ENCODE measurements around the gene HOXA3. TPM values are rescaled to one million over a fixed set of nuclear protein-coding genes. Genes with fewer than 3 reads are reported as not detected.

The HOXA3 gene
- polyA plus RNA-seq, 1 of the 3 experiments (the other 2 are of a cell fraction): 0.15 TPM

GRCh38 chr7:27182285-27182841, 30.0 kb upstream of the HOXA3 start:
- POLR2A ChIA-PET: no interaction called here
- Histone ChIP-seq H3K4me3 (ENCODE audit: low read depth in 2 of 2, low read length in 1 of 2) (no peak overlapping the region), H3K79me2 (ENCODE audit: insufficient read depth) (no peaks in the 10 kb centered on the region), H3K27ac (ENCODE audit: low read depth in 2 of 2, low read length in 1 of 2) (no peak overlapping the region), H3K9ac (no peak overlapping the region), H3K9me2 (no peaks in the 10 kb centered on the region), H2AFZ (ENCODE audit: low read depth) (no peak overlapping the region), H3K4me1 (ENCODE audit: control insufficient read depth in 1 of 2, insufficient read depth in 2 of 2, low read depth in 1 of 2, low read length in 1 of 2) (peaks cover 4 to 10% of the 10 kb centered on the region in 2 experiments; a peak in 1 of 4 replicates), H3K4me2 (no peak overlapping the region), H3K27me3 (ENCODE audit: insufficient read depth) (peaks cover 97% of the 10 kb centered on the region), H4K20me1 (ENCODE audit: insufficient read depth) (peaks cover 12% of the 10 kb centered on the region; the same call in 1 of the 2 replicates), H3K36me3 (replicated peaks in 1 of 2; ENCODE audit: control insufficient read depth in 1 of 2, insufficient read depth in 2 of 2, low read length in 1 of 2) (no peaks in the 10 kb centered on the region), H3K9me3 (no peaks in the 10 kb centered on the region), H3F3A (replicated peaks; ENCODE audit: insufficient read depth) (peaks cover 11% of the 10 kb centered on the region)
- DNase-seq: no peak
- TF ChIP-seq TEAD4 (IDR thresholded peaks at IDR 0.05; ENCODE audit: borderline replicate concordance, insufficient read depth) (no peak), PBX3 (IDR thresholded peaks at IDR 0.05) (no peak), CTCF (IDR thresholded peaks at IDR 0.05) (no peak)
- 9% methylated on average over 4 of the region's 4 CpGs for whole genome bisulfite sequencing (ENCODE audit: low lambda C conversion rate)
- CTCF ChIA-PET: interaction anchor here (0.7 to 6.8 kb wide), 15 partner anchors 8 to 1327 kb away, joined by 3 to 70 read pairs (median 7); partner anchors contain the start of genes HOXA10 and HOXA5

GRCh38 chr7:27181795-27182275, 29.5 kb upstream of the HOXA3 start:
- H3K4me1 ChIP-seq (ENCODE audit: control insufficient read depth in 1 of 2, insufficient read depth in 2 of 2, low read depth in 1 of 2, low read length in 1 of 2): peaks cover 4 to 10% of the 10 kb centered on the region in 2 experiments; a peak in 1 of 4 replicates
- H3K4me2 ChIP-seq: no peak overlapping the region
- no peak overlapping the region for H3K9ac ChIP-seq
- H3K9me2 ChIP-seq: no peaks in the 10 kb centered on the region
- H4K20me1 ChIP-seq (ENCODE audit: insufficient read depth): peaks cover 9% of the 10 kb centered on the region; the same call in 1 of the 2 replicates
- H3K36me3 ChIP-seq (replicated peaks in 1 of 2; ENCODE audit: control insufficient read depth in 1 of 2, insufficient read depth in 2 of 2, low read length in 1 of 2): no peaks in the 10 kb centered on the region
- 32% methylated on average over 4 of the region's 4 CpGs for WGBS (ENCODE audit: low lambda C conversion rate)
- H3K27ac ChIP-seq (ENCODE audit: low read depth in 2 of 2, low read length in 1 of 2): no peak overlapping the region
- H3F3A ChIP-seq (replicated peaks; ENCODE audit: insufficient read depth): peaks cover 7% of the 10 kb centered on the region
- H3K27me3 ChIP-seq (ENCODE audit: insufficient read depth): peaks cover 97% of the 10 kb centered on the region
- CTCF ChIA-PET: interaction anchor here (0.7 to 6.8 kb wide), 11 partner anchors 8 to 1289 kb away, joined by 3 to 70 read pairs (median 9); partner anchors contain the start of genes HOXA10 and HOXA5
- H3K9me3 ChIP-seq: no peaks in the 10 kb centered on the region
- H3K4me3 ChIP-seq (ENCODE audit: low read depth in 2 of 2, low read length in 1 of 2): no peak overlapping the region
- no peaks in the 10 kb centered on the region for H3K79me2 ChIP-seq (ENCODE audit: insufficient read depth)
- H2AFZ ChIP-seq (ENCODE audit: low read depth): no peak overlapping the region
- DNase-seq: no peak
- POLR2A ChIA-PET: no interaction called here
- TF ChIP-seq SIN3A (IDR thresholded peaks at IDR 0.05; ENCODE audit: borderline replicate concordance, low read depth, low read length) (no peak), USF1 (IDR thresholded peaks at IDR 0.05; ENCODE audit: borderline replicate concordance, low read depth) (no peak), NRF1 (IDR thresholded peaks at IDR 0.05; ENCODE audit: low read depth, low read length) (no peak), CTCF (IDR thresholded peaks at IDR 0.05) (no peak), EZH2phosphoT487 (IDR thresholded peaks at IDR 0.05; ENCODE audit: borderline replicate concordance, low read depth) (no peak), RCOR1 (IDR thresholded peaks at IDR 0.05; ENCODE audit: low read length) (no peak), MXI1 (IDR thresholded peaks at IDR 0.05; ENCODE audit: low read depth, low read length) (no peak), MEF2A (IDR thresholded peaks at IDR 0.05; ENCODE audit: borderline replicate concordance, low read depth) (no peak), SMC3 (IDR thresholded peaks at IDR 0.05; ENCODE audit: low read depth, low read length) (no peak), TCF12 (IDR thresholded peaks at IDR 0.05) (no peak), REST (IDR thresholded peaks at IDR 0.05; ENCODE audit: low read depth, low read length) (no peak), YY1 (IDR thresholded peaks at IDR 0.05; ENCODE audit: low read depth) (no peak), FOXM1 (IDR thresholded peaks at IDR 0.05; ENCODE audit: low read depth) (no peak), RAD21 (IDR thresholded peaks at IDR 0.05; ENCODE audit: low read length) (no peak), JUND (IDR thresholded peaks at IDR 0.05) (no peak), CHD2 (IDR thresholded peaks at IDR 0.05; ENCODE audit: low read length, partially characterized antibody) (no peak)
